IMR-90 (cell line): ENCODE results near the gene RPL4. TPM values are rescaled to one million over a fixed set of nuclear protein-coding genes. Genes with fewer than 3 reads are reported as not detected.

ENCODE experiments used
- ATAC-seq: fragments of 200-7000 bp; cut with Tn5 transposase; 2 replicates; pipeline ENCODE4 v1.9.1; 2020; ENCODE audit warnings: low read depth, mild to moderate bottlenecking, moderate library complexity
- BruUV-seq: library from RNA; stranded (reverse); fragments of 400-500 nt; replicated peaks from 2 replicates; lab custom pipeline; 2021; lab: Mats Ljungman, UMichigan
- CTCF ChIA-PET: fragments of 300-600 bp; formaldehyde crosslinking; extraction: SDS; loops from one replicate; lab custom pipeline; 2021; ENCODE audit warnings: antibody characterized with exemption; lab: Yijun Ruan, JAX
- POLR2A ChIA-PET: fragments of 300-600 bp; sonication (Branson Sonifier 250); formaldehyde crosslinking; loops from one replicate; lab custom pipeline; 2022; ENCODE audit warnings: antibody characterized with exemption; ENCODE audit not compliant: unreplicated experiment; lab: Charles Lee
- DNase-seq: peaks from one replicate; pipeline ENCODE4 v3.0.0; 2013
- H2AFZ ChIP-seq: replicated peaks from 2 replicates; pipeline ENCODE3; 2013; ENCODE audit warnings: low read length, mild to moderate bottlenecking; ENCODE audit not compliant: poor library complexity
- H2AK5ac ChIP-seq: 2 replicates; pipeline ENCODE4 v1.6.1; 2013; ENCODE audit warnings: low read depth, low read length, inconsistent platforms
- H2AK9ac ChIP-seq: replicated peaks from 2 replicates; pipeline ENCODE3; 2013; ENCODE audit warnings: mild to moderate bottlenecking, low read depth, low read length, moderate library complexity; ENCODE audit not compliant: poor library complexity
- H2BK120ac ChIP-seq: 2 replicates; pipeline ENCODE4 v1.6.1; 2013; ENCODE audit warnings: low read depth, low read length, inconsistent platforms
- H2BK15ac ChIP-seq: 3 replicates; pipeline ENCODE4 v1.6.1; 2013; ENCODE audit warnings: low read depth, low read length, inconsistent platforms
- H2BK20ac ChIP-seq: 2 replicates; pipeline ENCODE4 v1.6.1; 2013; ENCODE audit warnings: low read depth, mild to moderate bottlenecking, inconsistent platforms, low read length, moderate library complexity
- H2BK5ac ChIP-seq: 2 replicates; pipeline ENCODE4 v1.6.1; 2013; ENCODE audit warnings: mild to moderate bottlenecking, low read depth, low read length, inconsistent platforms; ENCODE audit not compliant: poor library complexity, severe bottlenecking
- H3K14ac ChIP-seq: replicated peaks from 2 replicates; pipeline ENCODE4 v1.6.1; 2013; ENCODE audit warnings: low read depth, low read length, inconsistent platforms
- H3K18ac ChIP-seq: 2 replicates; pipeline ENCODE4 v1.6.1; 2013; ENCODE audit warnings: low read depth, low read length, control low read depth
- H3K23ac ChIP-seq: 2 replicates; pipeline ENCODE4 v1.6.1; 2013; ENCODE audit warnings: low read depth, low read length, inconsistent platforms
- H3K27ac ChIP-seq: 2 replicates; pipeline ENCODE4 v1.5.1; 2013; ENCODE audit warnings: mild to moderate bottlenecking, control low read depth, low read length; ENCODE audit not compliant: insufficient read depth
- H3K27me3 ChIP-seq: 2 replicates; pipeline ENCODE4 v1.6.1; 2013; ENCODE audit warnings: low read length; ENCODE audit not compliant: control insufficient read depth, insufficient read depth
- H3K36me3 ChIP-seq: 2 replicates; pipeline ENCODE4 v1.6.1; 2013; ENCODE audit warnings: low read length, mixed read lengths; ENCODE audit not compliant: control insufficient read depth, insufficient read depth
- H3K4ac ChIP-seq: 2 replicates; pipeline ENCODE4 v1.6.1; 2013; ENCODE audit warnings: low read depth, low read length, inconsistent platforms
- H3K4me1 ChIP-seq: 2 replicates; pipeline ENCODE4 v1.6.1; 2013; ENCODE audit warnings: low read length, mixed read lengths; ENCODE audit not compliant: control insufficient read depth, insufficient read depth
- H3K4me2 ChIP-seq: 2 replicates; pipeline ENCODE4 v1.6.1; 2013; ENCODE audit warnings: low read depth, mild to moderate bottlenecking, control low read depth, low read length, moderate library complexity
- H3K4me3 ChIP-seq: 2 replicates; pipeline ENCODE4 v1.5.1; 2013; ENCODE audit warnings: low read depth, mild to moderate bottlenecking, control low read depth, low read length, moderate library complexity; ENCODE audit not compliant: insufficient read depth
- H3K56ac ChIP-seq: 2 replicates; pipeline ENCODE4 v1.6.1; 2013; ENCODE audit warnings: low read length, inconsistent platforms; ENCODE audit not compliant: insufficient read depth; ENCODE audit errors: extremely low read depth
- H3K79me1 ChIP-seq, 2 experiments: 2 replicates each; pipeline ENCODE4 v1.6.1; 2013; ENCODE audit warnings: low read length in 2 of 2, inconsistent platforms in 1 of 2, low read depth in 1 of 2
- H3K9ac ChIP-seq: 2 replicates; pipeline ENCODE4 v1.6.1; 2013; ENCODE audit warnings: low read depth, low read length, control low read depth
- H3K9me1 ChIP-seq: 2 replicates; pipeline ENCODE4 v1.6.1; 2013; ENCODE audit warnings: low read length, inconsistent platforms; ENCODE audit not compliant: insufficient read depth
- H3K9me3 ChIP-seq: 2 replicates; pipeline ENCODE4 v1.6.1; 2013; ENCODE audit warnings: low read length; ENCODE audit not compliant: control insufficient read depth, insufficient read depth
- H4K20me1 ChIP-seq: 2 replicates; pipeline ENCODE4 v1.6.1; 2013; ENCODE audit warnings: low read length, inconsistent platforms; ENCODE audit not compliant: insufficient read depth
- H4K5ac ChIP-seq: 2 replicates; pipeline ENCODE4 v1.6.1; 2013; ENCODE audit warnings: mild to moderate bottlenecking, low read depth, low read length, control low read depth
- H4K8ac ChIP-seq, 2 experiments: 2 replicates each; pipeline ENCODE4 v1.6.1; 2013; ENCODE audit warnings: low read depth in 2 of 2, low read length in 2 of 2, control low read depth in 1 of 2, inconsistent platforms in 1 of 2
- H4K91ac ChIP-seq: 2 replicates; pipeline ENCODE4 v1.6.1; 2013; ENCODE audit warnings: low read depth, low read length, inconsistent platforms; ENCODE audit not compliant: insufficient read depth
- BHLHE40 ChIP-seq: fragments of 150-350 bp; IDR thresholded peaks from 2 replicates; pipeline ENCODE4 v1.6.1; 2016; ENCODE audit warnings: mild to moderate bottlenecking, low read depth, low read length
- CHD1 ChIP-seq: IDR thresholded peaks from 2 replicates; pipeline ENCODE4 v1.6.1; 2012; ENCODE audit warnings: low read depth, low read length, improper control_type of control experiment
- FOS ChIP-seq: fragments of 150-350 bp; IDR thresholded peaks from 2 replicates; pipeline ENCODE4 v1.6.1; 2016; ENCODE audit warnings: low read depth, low read length
- MAFK ChIP-seq: IDR thresholded peaks from 2 replicates; pipeline ENCODE4 v1.6.1; 2012; ENCODE audit warnings: low read depth, low read length, improper control_type of control experiment
- MXI1 ChIP-seq: IDR thresholded peaks from 2 replicates; pipeline ENCODE4 v1.6.1; 2012; ENCODE audit warnings: low read depth, mild to moderate bottlenecking, low read length, moderate library complexity, borderline replicate concordance
- NFE2L2 ChIP-seq: fragments of 150-350 bp; IDR thresholded peaks from 2 replicates; pipeline ENCODE4 v1.6.1; 2016; ENCODE audit warnings: low read depth, mild to moderate bottlenecking, low read length
- POLR2A ChIP-seq: IDR thresholded peaks from 2 replicates; pipeline ENCODE4 v1.6.1; 2012; ENCODE audit warnings: mild to moderate bottlenecking, low read depth, low read length
- RCOR1 ChIP-seq: IDR thresholded peaks from 2 replicates; pipeline ENCODE4 v1.6.1; 2012; ENCODE audit warnings: mild to moderate bottlenecking, low read length, improper control_type of control experiment; ENCODE audit not compliant: insufficient replicate concordance
- SMC3 ChIP-seq: fragments of 150-350 bp; IDR thresholded peaks from 2 replicates; pipeline ENCODE4 v1.6.1; 2016; ENCODE audit warnings: low read depth, mild to moderate bottlenecking, antibody characterized with exemption, low read length, moderate library complexity
- WGBS, 2 experiments: methylation state at CpG; one replicate each; pipeline versions ENCODE4 v1.1.5 to v1.1.7; 2013; ENCODE audit warnings: missing lambda C conversion rate in 2 of 2; ENCODE audit not compliant: insufficient read length in 1 of 2; ENCODE audit errors: extremely low coverage in 2 of 2; 5-methylcytosine and 5-hydroxymethylcytosine counted together
- dilution Hi-C: fragments of 300-500 bp; cut with HindIII; formaldehyde crosslinking; loops from one replicate; pipeline ENCODE4 v1.14.3; 2018; ENCODE audit warnings: low sequenced_read_pairs; ENCODE audit not compliant: unreplicated experiment
- in situ Hi-C: fragments of 300-500 bp; cut with MboI; formaldehyde crosslinking; loops from 3 replicates; pipeline ENCODE4 v1.14.3; 2019; ENCODE audit warnings: low sequenced_read_pairs, inconsistent platforms, mixed read lengths
- intact Hi-C: fragments of 100-400 bp; cut with micrococcal nuclease; formaldehyde crosslinking; loops from 2 replicates; pipeline ENCODE4 v1.10.0; 2022
- polyA plus RNA-seq, 3 experiments: library from polyadenylated mRNA; depleted of rRNA; stranded (reverse); fragments of >200 nt; gene quantifications; 2 replicates each; pipeline ENCODE4 v1.2.3, GENCODE V29; 2012; ENCODE audit warnings: low replicate concordance in 1 of 3
- total RNA-seq: library from RNA; depleted of rRNA; stranded (reverse); fragments of >200 nt; gene quantifications from 2 replicates; pipeline ENCODE4 v1.2.3, GENCODE V29; 2012
- TF ChIP-seq, protein P1 (sequence below): fragments of 150-350 bp; IDR thresholded peaks from 2 replicates; pipeline ENCODE4 v1.6.1; 2017; ENCODE audit warnings: mild to moderate bottlenecking, antibody characterized with exemption, low read length, low read depth
- TF ChIP-seq, protein P2 (sequence below): conservative IDR thresholded peaks from 2 replicates; pipeline ENCODE4 v1.5.1; 2012; ENCODE audit warnings: mild to moderate bottlenecking, low read depth, low read length, improper control_type of control experiment
- TF ChIP-seq, protein P3 (sequence below): fragments of 150-350 bp; IDR thresholded peaks from 2 replicates; pipeline ENCODE4 v1.6.1; 2016; ENCODE audit warnings: low read depth, mild to moderate bottlenecking, low read length, moderate library complexity, borderline replicate concordance

RPL4 gene
- total and polyA plus RNA-seq, 2 of the 4 experiments (the other 2 are of a cell fraction) = 4,083 to 13,244 TPM

DNA sequence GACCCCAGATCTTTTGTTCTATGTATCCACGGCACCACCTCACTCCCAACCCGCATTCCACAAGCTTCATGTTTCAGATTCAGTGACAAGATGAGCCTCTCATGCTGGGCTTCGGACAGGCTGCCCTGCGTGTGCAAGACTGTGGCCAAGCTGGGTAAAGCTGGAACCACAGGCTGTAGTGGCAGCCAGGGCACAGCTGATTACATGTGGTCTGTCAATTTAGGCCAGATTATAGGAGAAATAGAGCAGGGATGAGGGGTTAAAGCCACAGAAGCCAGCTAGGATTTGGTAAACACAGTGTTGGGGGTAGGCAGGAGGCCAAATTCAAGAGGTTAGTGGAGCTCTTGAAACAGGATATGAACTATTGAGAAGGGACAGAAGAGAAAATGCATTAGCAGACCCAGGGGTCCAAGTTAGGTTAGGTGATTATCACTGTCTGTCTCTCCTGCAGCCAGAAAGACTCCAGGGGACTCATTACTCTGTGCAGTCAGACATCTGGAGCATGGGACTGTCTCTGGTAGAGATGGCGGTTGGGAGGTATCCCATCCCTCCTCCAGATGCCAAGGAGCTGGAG lies 20.0 kb downstream of the RPL4 start:
- DNase-seq (no peak), ATAC-seq (no peak)
- 100% methylated on average over 1 of the region's 5 CpGs; no CpG with 5 or more reads in 1 of the 2 experiments for WGBS, 2 experiments
- H3K36me3 ChIP-seq = peaks cover 48% of the 10 kb centered on the region
- H4K91ac ChIP-seq = no peak overlapping the region
- H2BK120ac ChIP-seq = no peak overlapping the region
- no peak overlapping the region for H2AFZ ChIP-seq
- no peak overlapping the region for H3K14ac ChIP-seq
- H4K5ac ChIP-seq = no peak overlapping the region
- no peak overlapping the region for H3K9ac ChIP-seq
- H3K79me1 ChIP-seq = peaks cover 35 to 43% of the 10 kb centered on the region in 2 experiments
- H3K23ac ChIP-seq = no peak overlapping the region
- intact Hi-C loops = no loop called here
- in situ Hi-C loops = loop anchor here (25.0 kb wide), 1 partner anchor 572 kb away; no protein-coding TSS in a partner anchor
- H3K4me1 ChIP-seq = peaks cover 5% of the 10 kb centered on the region; the same call in 1 of the 2 replicates
- H3K56ac ChIP-seq = no peak overlapping the region
- no peak overlapping the region for H3K27ac ChIP-seq
- peaks cover 12% of the 10 kb centered on the region for H4K20me1 ChIP-seq
- dilution Hi-C loops = no loop called here
- POLR2A ChIA-PET = no interaction called here
- peaks cover 18% of the 10 kb centered on the region for H3K9me1 ChIP-seq
- CTCF ChIA-PET = interaction anchor here (0.6 kb wide), 1 partner anchor 92 kb away, joined by 5 read pairs; no protein-coding TSS in a partner anchor
- TF ChIP-seq, protein P1, sequence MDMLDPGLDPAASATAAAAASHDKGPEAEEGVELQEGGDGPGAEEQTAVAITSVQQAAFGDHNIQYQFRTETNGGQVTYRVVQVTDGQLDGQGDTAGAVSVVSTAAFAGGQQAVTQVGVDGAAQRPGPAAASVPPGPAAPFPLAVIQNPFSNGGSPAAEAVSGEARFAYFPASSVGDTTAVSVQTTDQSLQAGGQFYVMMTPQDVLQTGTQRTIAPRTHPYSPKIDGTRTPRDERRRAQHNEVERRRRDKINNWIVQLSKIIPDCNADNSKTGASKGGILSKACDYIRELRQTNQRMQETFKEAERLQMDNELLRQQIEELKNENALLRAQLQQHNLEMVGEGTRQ = no peak
- TF ChIP-seq CHD1 = no peak
- no peak for TF ChIP-seq MAFK
- TF ChIP-seq, protein P2, sequence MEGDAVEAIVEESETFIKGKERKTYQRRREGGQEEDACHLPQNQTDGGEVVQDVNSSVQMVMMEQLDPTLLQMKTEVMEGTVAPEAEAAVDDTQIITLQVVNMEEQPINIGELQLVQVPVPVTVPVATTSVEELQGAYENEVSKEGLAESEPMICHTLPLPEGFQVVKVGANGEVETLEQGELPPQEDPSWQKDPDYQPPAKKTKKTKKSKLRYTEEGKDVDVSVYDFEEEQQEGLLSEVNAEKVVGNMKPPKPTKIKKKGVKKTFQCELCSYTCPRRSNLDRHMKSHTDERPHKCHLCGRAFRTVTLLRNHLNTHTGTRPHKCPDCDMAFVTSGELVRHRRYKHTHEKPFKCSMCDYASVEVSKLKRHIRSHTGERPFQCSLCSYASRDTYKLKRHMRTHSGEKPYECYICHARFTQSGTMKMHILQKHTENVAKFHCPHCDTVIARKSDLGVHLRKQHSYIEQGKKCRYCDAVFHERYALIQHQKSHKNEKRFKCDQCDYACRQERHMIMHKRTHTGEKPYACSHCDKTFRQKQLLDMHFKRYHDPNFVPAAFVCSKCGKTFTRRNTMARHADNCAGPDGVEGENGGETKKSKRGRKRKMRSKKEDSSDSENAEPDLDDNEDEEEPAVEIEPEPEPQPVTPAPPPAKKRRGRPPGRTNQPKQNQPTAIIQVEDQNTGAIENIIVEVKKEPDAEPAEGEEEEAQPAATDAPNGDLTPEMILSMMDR = no peak
- no peak for TF ChIP-seq RCOR1
- no peak for TF ChIP-seq BHLHE40
- no peak for TF ChIP-seq POLR2A
- no peak for TF ChIP-seq FOS
- TF ChIP-seq NFE2L2 = no peak
- no peak for TF ChIP-seq SMC3
- no peak for TF ChIP-seq MXI1
- TF ChIP-seq, protein P3, sequence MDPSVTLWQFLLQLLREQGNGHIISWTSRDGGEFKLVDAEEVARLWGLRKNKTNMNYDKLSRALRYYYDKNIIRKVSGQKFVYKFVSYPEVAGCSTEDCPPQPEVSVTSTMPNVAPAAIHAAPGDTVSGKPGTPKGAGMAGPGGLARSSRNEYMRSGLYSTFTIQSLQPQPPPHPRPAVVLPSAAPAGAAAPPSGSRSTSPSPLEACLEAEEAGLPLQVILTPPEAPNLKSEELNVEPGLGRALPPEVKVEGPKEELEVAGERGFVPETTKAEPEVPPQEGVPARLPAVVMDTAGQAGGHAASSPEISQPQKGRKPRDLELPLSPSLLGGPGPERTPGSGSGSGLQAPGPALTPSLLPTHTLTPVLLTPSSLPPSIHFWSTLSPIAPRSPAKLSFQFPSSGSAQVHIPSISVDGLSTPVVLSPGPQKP = no peak
- H3K4me2 ChIP-seq = no peak overlapping the region
- no peaks in the 10 kb centered on the region for H3K27me3 ChIP-seq
- H2BK15ac ChIP-seq = no peak overlapping the region
- H3K4me3 ChIP-seq = no peak overlapping the region
- no peaks in the 10 kb centered on the region for H3K9me3 ChIP-seq
- no peak overlapping the region for H4K8ac ChIP-seq
- no peak overlapping the region for H2BK5ac ChIP-seq
- H3K4ac ChIP-seq = no peak overlapping the region
- H2AK5ac ChIP-seq = no peak overlapping the region
- H2AK9ac ChIP-seq = no peak overlapping the region
- H3K18ac ChIP-seq = no peak overlapping the region
- no peak overlapping the region for H2BK20ac ChIP-seq
- no TSS peak for BruUV-seq
